Stimulated activated CD8-positive, alpha-beta memory T cell treated with anti-CD3 and anti-CD28 coated beads, Interleukin-4, amount 100 ng/mL, for 1 hour (primary cell): ENCODE data around the gene MET.

ENCODE experiments used
- DNase-seq, 2 donors: peaks; one replicate each; pipeline ENCODE4 v3.0.0-alpha.2; 2020; ENCODE audit warnings: low read depth in 2 of 2, low spot score in 1 of 2

Gene MET

GRCh38 chr7:116781584-116781983, 109.6 kb downstream of the MET start:
- DNase-seq: no peak

- no peak for DNase-seq
Observed at GRCh38 chr7:116782177-116782711, 110.2 kb downstream of the MET start.

GRCh38 chr7:116783666-116784318, 111.8 kb downstream of the MET start:
- DNase-seq: no peak

- no peak for DNase-seq
Observed at GRCh38 chr7:116784647-116785046, 112.7 kb downstream of the MET start.

GRCh38 chr7:116785843-116786242, 113.8 kb downstream of the MET start:
- DNase-seq: no peak

GRCh38 chr7:116786791-116787443, 114.9 kb downstream of the MET start:
- DNase-seq: no peak

GRCh38 chr7:116787881-116788280, 115.9 kb downstream of the MET start:
- no peak for DNase-seq

- DNase-seq: no peak
Observed at GRCh38 chr7:116788572-116789197, 116.7 kb downstream of the MET start.

- no peak for DNase-seq
Observed at GRCh38 chr7:116790025-116790424, 118.0 kb downstream of the MET start.

- no peak for DNase-seq
Observed at GRCh38 chr7:116792813-116793212, 120.8 kb downstream of the MET start.

GRCh38 chr7:116793795-116794340, 121.9 kb downstream of the MET start:
- no peak for DNase-seq

- DNase-seq: no peak
Observed at GRCh38 chr7:116796471-116796870, 124.5 kb downstream of the MET start.

- no peak for DNase-seq
Observed at GRCh38 chr7:116797612-116798011, 125.6 kb downstream of the MET start.

GRCh38 chr7:116798232-116798631, 126.2 kb downstream of the MET start:
- DNase-seq: no peak

GRCh38 chr7:116799916-116800315, 127.9 kb downstream of the MET start:
- DNase-seq: no peak

GRCh38 chr7:116800594-116800993, 128.6 kb downstream of the MET start:
- DNase-seq: no peak

- no peak for DNase-seq
Observed at GRCh38 chr7:116801092-116801710, 129.2 kb downstream of the MET start.

- DNase-seq: no peak
Observed at GRCh38 chr7:116802144-116802745, 130.2 kb downstream of the MET start.

GRCh38 chr7:116802746-116803152, 130.8 kb downstream of the MET start:
- no peak for DNase-seq

- DNase-seq: no peak
Observed at GRCh38 chr7:116804471-116804870, 132.5 kb downstream of the MET start.

GRCh38 chr7:116805100-116805544, 133.1 kb downstream of the MET start:
- DNase-seq: no peak
